Measurements from ENCODE around the gene MRPL41.
"Not testable (repeated sequence)": the region's sequence is repeated elsewhere in the genome, so short reads cannot be mapped to it uniquely, and the experiment has no call there.

MRPL41 gene

GRCh38 chr9:137582286-137582860, 30.7 kb downstream of the MRPL41 start:
- no peak for DNase-seq (ENCODE audit: low read depth in 2 of 2)

DNA sequence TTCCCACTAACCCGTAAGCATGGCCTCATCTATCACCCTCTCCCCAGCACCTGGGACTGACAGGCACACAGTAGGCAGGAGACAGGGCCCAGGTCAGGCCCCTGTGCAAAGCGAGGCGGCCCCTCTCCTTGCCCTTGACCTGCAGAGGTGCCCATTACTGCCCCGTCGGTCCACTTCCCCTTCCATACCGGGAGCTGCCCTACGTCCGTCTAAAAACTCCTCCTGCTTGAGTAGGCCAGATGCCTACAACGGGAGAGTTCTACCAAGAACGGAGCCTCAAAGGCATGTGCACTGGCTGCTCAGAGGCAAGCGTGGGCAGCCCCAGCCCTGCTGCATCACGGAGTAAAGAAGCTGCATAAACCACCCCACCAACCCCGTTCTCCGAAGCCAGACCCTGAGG, 31.7 kb downstream of the MRPL41 start:
- no peak for DNase-seq (ENCODE audit: low read depth in 2 of 2)

DNA sequence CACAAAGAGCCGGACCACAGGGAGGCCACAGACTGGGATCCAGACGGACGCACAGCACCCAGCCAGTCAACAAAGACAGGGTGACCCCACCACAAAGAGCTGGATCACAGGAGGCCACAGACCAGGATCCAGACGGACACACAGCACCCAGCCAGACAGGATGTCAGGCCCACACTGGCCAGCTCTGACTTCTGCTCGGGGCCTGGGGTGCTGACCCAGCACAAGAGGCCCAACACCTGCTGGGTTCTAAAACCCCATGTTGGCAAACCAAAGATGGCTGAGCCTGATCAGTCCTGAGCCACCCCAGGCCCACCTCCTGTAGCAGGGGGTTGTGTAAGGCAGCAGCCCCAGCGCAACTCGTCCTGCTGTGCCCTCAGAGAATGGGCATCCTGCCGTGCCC, 32.3 kb downstream of the MRPL41 start:
- DNase-seq (ENCODE audit: low read depth in 2 of 2): no peak

DNA sequence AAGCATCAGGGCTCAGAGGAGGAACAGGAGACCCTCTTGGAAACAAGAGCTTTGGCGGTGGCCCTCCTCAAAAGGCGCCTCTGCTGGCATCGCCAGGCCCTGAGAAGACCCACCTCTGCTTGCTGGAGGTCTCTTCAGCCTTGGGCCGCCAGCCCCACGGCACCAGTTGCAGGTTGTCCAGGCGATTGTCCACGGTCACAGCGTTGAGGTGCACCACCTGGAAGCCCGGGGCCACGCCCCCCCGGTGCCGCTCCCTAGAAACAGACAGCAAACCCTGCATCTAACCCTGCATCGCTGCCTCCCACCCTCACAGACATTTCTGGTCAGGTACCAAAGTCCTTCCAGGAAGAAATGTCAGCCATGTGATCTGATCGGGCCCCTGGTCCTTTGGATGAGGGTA, 35.2 kb downstream of the MRPL41 start:
- no peak for DNase-seq (ENCODE audit: low read depth in 2 of 2)

- no peak for DNase-seq (ENCODE audit: low read depth in 2 of 2)
Observed at GRCh38 chr9:137588311-137588710, 36.6 kb downstream of the MRPL41 start.

DNA sequence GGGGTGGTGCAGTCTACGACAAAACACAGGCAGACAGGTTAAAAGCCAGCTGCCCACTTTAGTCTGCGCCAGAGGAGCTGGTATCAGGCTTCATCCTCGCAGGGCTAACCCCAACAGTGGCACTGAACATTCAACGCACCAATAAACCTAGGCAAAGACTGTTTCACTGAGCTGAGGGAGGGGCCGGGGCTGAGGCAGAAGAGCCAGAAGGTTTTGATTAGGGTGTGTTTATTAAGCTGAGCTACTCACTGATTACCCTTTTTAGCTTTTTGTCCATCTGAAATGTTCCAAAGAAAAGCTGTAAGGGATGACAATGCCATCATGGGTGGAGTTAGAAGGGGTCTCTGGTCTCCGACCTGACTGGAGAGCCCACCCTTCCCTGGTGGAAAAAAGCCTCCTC, 37.2 kb downstream of the MRPL41 start:
- no peak for DNase-seq (ENCODE audit: low read depth in 2 of 2)

DNA sequence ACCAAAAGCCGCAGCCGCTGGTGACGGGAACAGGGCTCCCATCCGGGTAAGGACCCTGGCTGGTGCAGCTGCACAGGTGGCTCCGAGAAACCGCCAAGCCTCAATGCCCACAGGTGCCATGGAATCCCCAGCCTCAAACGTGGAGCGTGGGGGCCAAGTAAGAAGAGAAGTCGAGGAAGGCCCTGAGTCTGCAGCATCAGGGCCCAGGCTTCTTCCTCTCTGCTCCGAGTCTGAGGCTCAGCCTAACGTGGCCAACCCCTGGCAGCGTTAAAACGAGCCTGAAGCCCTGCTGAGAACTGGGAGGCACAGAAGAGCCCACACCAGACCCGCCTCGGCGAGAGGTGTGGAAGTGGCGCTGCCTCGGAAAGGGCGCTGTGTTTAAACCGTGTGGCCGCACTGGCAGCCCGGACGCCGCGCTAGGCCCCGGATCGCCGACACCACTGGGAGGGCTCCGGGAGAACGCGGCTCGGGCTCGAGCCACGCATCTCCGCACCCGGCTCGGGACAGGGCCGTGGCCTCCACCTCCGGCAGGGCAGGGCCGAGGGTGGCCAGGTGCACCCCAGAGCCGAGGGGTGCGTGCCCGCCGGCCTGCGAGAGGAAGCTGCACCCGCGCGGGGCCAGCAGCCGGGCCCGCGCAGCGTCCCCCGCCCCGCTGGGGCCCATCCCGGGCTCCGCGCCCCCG, 37.9 kb downstream of the MRPL41 start:
- DNase-seq (ENCODE audit: low read depth in 2 of 2): no peak

- no peak for DNase-seq (ENCODE audit: low read depth in 2 of 2)
Observed at GRCh38 chr9:137590123-137590468, 38.4 kb downstream of the MRPL41 start.

- DNase-seq (ENCODE audit: low read depth in 2 of 2): peak; percentile 78
Observed at GRCh38 chr9:137590469-137591383, 39.0 kb downstream of the MRPL41 start, which contains the start of gene ZMYND19. Gene ZMYND19, minus strand, starts transcription at chr9:137590512. Its CDS starts 249 bp downstream, at chr9:137590263.

DNA sequence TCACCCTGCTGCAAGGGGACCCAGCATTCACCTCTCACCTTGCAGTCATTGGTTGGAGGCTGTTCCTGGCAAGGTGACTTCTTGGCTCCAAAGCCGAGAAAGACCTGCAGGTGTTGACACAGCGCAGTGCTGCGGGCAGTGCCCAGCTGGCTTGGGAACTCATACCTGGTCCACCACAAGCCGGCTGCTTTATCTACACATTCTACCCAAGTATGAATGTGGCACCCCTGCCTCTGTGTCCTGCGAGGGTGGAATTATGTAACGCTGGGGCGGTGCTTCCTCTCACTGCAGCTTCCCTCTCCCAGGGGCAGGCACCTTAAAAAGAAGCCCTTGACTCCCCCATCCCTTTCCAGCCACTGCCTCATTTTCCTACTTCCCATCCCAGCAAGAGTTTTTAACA, 41.1 kb downstream of the MRPL41 start:
- DNase-seq (ENCODE audit: low read depth in 2 of 2): no peak

- DNase-seq (ENCODE audit: low read depth in 2 of 2): no peak
Observed at GRCh38 chr9:137593176-137593575, 41.5 kb downstream of the MRPL41 start.

- not testable (repeated sequence) for DNase-seq (ENCODE audit: low read depth in 2 of 2)
Observed at GRCh38 chr9:137596577-137596976, 44.9 kb downstream of the MRPL41 start.

GRCh38 chr9:137598943-137599342, 47.3 kb downstream of the MRPL41 start:
- DNase-seq (ENCODE audit: low read depth in 2 of 2): no peak
